CD4-positive, alpha-beta T cell (primary cell): ENCODE data around the gene BEND2. TPM values are rescaled to one million over a fixed set of nuclear protein-coding genes. Genes with fewer than 3 reads are reported as not detected.
"Not testable (repeated sequence)": the region's sequence is repeated elsewhere in the genome, so short reads cannot be mapped to it uniquely, and the experiment has no call there.

Experiments
- ATAC-seq: fragments of 200-7000 bp; cut with Tn5 transposase; one replicate; pipeline ENCODE4 v1.10.0; 2022; ENCODE audit warnings: mild to moderate bottlenecking; ENCODE audit not compliant: poor library complexity
- CTCF ChIA-PET: fragments of 350-600 bp; sonication (Branson Sonifier 250); formaldehyde crosslinking; loops from one replicate; lab custom pipeline; 2021; ENCODE audit warnings: antibody characterized with exemption, inconsistent platforms; lab: Charles Lee
- POLR2A ChIA-PET: fragments of 350-600 bp; sonication (Branson Sonifier 250); formaldehyde crosslinking; loops from one replicate; lab custom pipeline; 2021; ENCODE audit warnings: antibody characterized with exemption, inconsistent platforms; lab: Charles Lee
- DNase-seq, 14 experiments: peaks; one replicate each; pipeline ENCODE4 v3.0.0-alpha.2; 2013 to 2020; ENCODE audit warnings: mixed read lengths in 2 of 14
- H3K27ac ChIP-seq, 2 donors: one replicate each; pipeline versions ENCODE4 v1.5.1 to v1.7.0; 2013; ENCODE audit warnings: low read length in 2 of 2, low read depth in 1 of 2, mild to moderate bottlenecking in 1 of 2
- H3K27me3 ChIP-seq, 2 experiments: 1 replicate in 1 of 2; 2 replicates in 1 of 2; pipeline versions ENCODE4 v1.6.1 to v1.7.0; 2013; ENCODE audit warnings: low read length in 2 of 2, control low read depth in 1 of 2, mild to moderate bottlenecking in 1 of 2, moderate library complexity in 1 of 2; ENCODE audit not compliant: insufficient read depth in 2 of 2, control insufficient read depth in 1 of 2
- H3K36me3 ChIP-seq: one replicate; pipeline ENCODE4 v1.6.1; 2013; ENCODE audit warnings: low read length, control low read depth; ENCODE audit not compliant: insufficient read depth
- H3K4me1 ChIP-seq: one replicate; pipeline ENCODE4 v1.6.1; 2013; ENCODE audit warnings: low read length, control low read depth; ENCODE audit not compliant: insufficient read depth
- H3K4me3 ChIP-seq: one replicate; pipeline ENCODE4 v1.5.1; 2013; ENCODE audit warnings: mild to moderate bottlenecking, low read length, moderate library complexity
- H3K9me3 ChIP-seq, 2 experiments: 1 replicate in 1 of 2; 2 replicates in 1 of 2; pipeline versions ENCODE4 v1.6.1 to v1.7.0; 2013; ENCODE audit warnings: low read length in 2 of 2, mild to moderate bottlenecking in 2 of 2, control low read depth in 1 of 2, moderate library complexity in 1 of 2; ENCODE audit not compliant: control insufficient read depth in 1 of 2, insufficient read depth in 1 of 2
- H3K27ac Mint-ChIP-seq: one replicate; pipeline ENCODE4 v1.8.0; 2020; ENCODE audit warnings: mixed read lengths
- H3K27me3 Mint-ChIP-seq: one replicate; pipeline ENCODE4 v1.8.0; 2021; ENCODE audit warnings: mixed read lengths
- H3K36me3 Mint-ChIP-seq: one replicate; pipeline ENCODE4 v1.8.0; 2021; ENCODE audit warnings: low read depth, mixed read lengths
- H3K4me1 Mint-ChIP-seq: one replicate; pipeline ENCODE4 v1.8.0; 2021; ENCODE audit warnings: low read depth, mixed read lengths
- H3K4me3 Mint-ChIP-seq: one replicate; pipeline ENCODE4 v1.8.0; 2020; ENCODE audit warnings: mild to moderate bottlenecking, mixed read lengths
- H3K9me3 Mint-ChIP-seq: one replicate; pipeline ENCODE4 v1.8.0; 2020; ENCODE audit warnings: mixed read lengths
- CTCF ChIP-seq: fragments of 200-600 bp; IDR thresholded peaks from one replicate; pipeline ENCODE4 v1.8.0; 2022; ENCODE audit warnings: antibody characterized with exemption, mild to moderate bottlenecking
- intact Hi-C, 2 experiments: fragments of 100-400 bp; cut with DNase I in 1 of 2; cut with micrococcal nuclease in 1 of 2; formaldehyde crosslinking; loops; one replicate each; pipeline versions ENCODE4 v1.15.1 to v1.9.0; 2023 to 2025; cut with DNase I, micrococcal nuclease
- polyA plus RNA-seq, 2 donors: library from polyadenylated mRNA; unstranded; fragments of 120-200 nt; gene quantifications; one replicate each; pipeline ENCODE4 v1.2.1, GENCODE V29; 2013
- total RNA-seq, 174 experiments: library from RNA in 2 of 174; stranded (reverse) in 2 of 174; gene quantifications; one replicate each; pipeline ENCODE4 v1.2.3 and lab custom pipeline; 2021 to 2026

The BEND2 gene
- total RNA-seq (not detected), total RNA-seq (lab: John Stamatoyannopoulos, UW) (0 to 1.0 (median 0) reads per million in 172 experiments)
- polyA plus RNA-seq (2013, experiment 1 of 2): 0.06 TPM
- 0.15 TPM for polyA plus RNA-seq (2013, experiment 2 of 2)

GRCh38 chrX:18220786-18221185 lies at the start of gene BEND2:
Gene BEND2, minus strand, starts transcription at chrX:18220886. Its CDS starts 136 bp downstream, at chrX:18220750.
- ATAC-seq (no peak), DNase-seq (no peak)
- H3K4me1 ChIP-seq: no peaks in the 10 kb centered on the region
- H3K4me3 ChIP-seq: no peak within 1 kb of the TSS
- Mint-ChIP-seq H3K27ac (no peak within 1 kb of the TSS), H3K27me3 (no peaks in the 10 kb centered on the region), H3K36me3 (no peaks in the 10 kb centered on the region), H3K4me3 (no peak within 1 kb of the TSS), H3K4me1 (no peaks in the 10 kb centered on the region), H3K9me3 (no peaks in the 10 kb centered on the region)
- CTCF ChIA-PET: no interaction called here
- intact Hi-C loops: no loop called here
- H3K9me3 ChIP-seq: peaks cover 0 to 14% of the 10 kb centered on the region in 2 experiments
- H3K27me3 ChIP-seq: no peaks in the 10 kb centered on the region
- POLR2A ChIA-PET: no interaction called here
- H3K27ac ChIP-seq: no peak within 1 kb of the TSS
- TF ChIP-seq CTCF: no peak
- H3K36me3 ChIP-seq: no peaks in the 10 kb centered on the region

- no peaks in the 10 kb centered on the region for H3K9me3 ChIP-seq
- H3K36me3 ChIP-seq: no peaks in the 10 kb centered on the region
- POLR2A ChIA-PET: no interaction called here
- no peak for TF ChIP-seq CTCF
- H3K27ac Mint-ChIP-seq: no peak overlapping the region
- H3K9me3 Mint-ChIP-seq: no peaks in the 10 kb centered on the region
- no peak overlapping the region for H3K4me3 Mint-ChIP-seq
- no peak for DNase-seq
- no peaks in the 10 kb centered on the region for H3K27me3 ChIP-seq
- H3K36me3 Mint-ChIP-seq: peaks cover 11% of the 10 kb centered on the region
- ATAC-seq: no peak
- no peaks in the 10 kb centered on the region for H3K27me3 Mint-ChIP-seq
- no peaks in the 10 kb centered on the region for H3K4me1 ChIP-seq
- H3K4me3 ChIP-seq: no peak overlapping the region
- H3K4me1 Mint-ChIP-seq: no peaks in the 10 kb centered on the region
- intact Hi-C loops: no loop called here
- no peak overlapping the region for H3K27ac ChIP-seq
- CTCF ChIA-PET: no interaction called here
Measured at GRCh38 chrX:18255059-18255458, 34.4 kb upstream of the BEND2 start.

GRCh38 chrX:18252644-18253359 lies 32.1 kb upstream of the BEND2 start:
- H3K4me1 ChIP-seq: no peaks in the 10 kb centered on the region
- H3K4me1 Mint-ChIP-seq: no peaks in the 10 kb centered on the region
- ChIA-PET CTCF (no interaction called here), POLR2A (no interaction called here)
- TF ChIP-seq CTCF: no peak
- H3K27ac ChIP-seq: no peak overlapping the region
- no peaks in the 10 kb centered on the region for H3K36me3 ChIP-seq
- H3K36me3 Mint-ChIP-seq: peaks cover 11% of the 10 kb centered on the region
- intact Hi-C loops: no loop called here
- no peaks in the 10 kb centered on the region for H3K9me3 ChIP-seq
- H3K4me3 Mint-ChIP-seq: no peak overlapping the region
- no peak overlapping the region for H3K4me3 ChIP-seq
- no peaks in the 10 kb centered on the region for H3K27me3 Mint-ChIP-seq
- no peak for DNase-seq
- H3K9me3 Mint-ChIP-seq: no peaks in the 10 kb centered on the region
- H3K27me3 ChIP-seq: no peaks in the 10 kb centered on the region
- no peak overlapping the region for H3K27ac Mint-ChIP-seq
- ATAC-seq: no peak

GRCh38 chrX:18229646-18230045 lies 9.0 kb upstream of the BEND2 start:
- H3K27ac Mint-ChIP-seq, ATAC-seq, H3K36me3 ChIP-seq, H3K27me3 Mint-ChIP-seq, CTCF ChIA-PET, H3K27me3 ChIP-seq, H3K4me1 Mint-ChIP-seq, H3K4me3 ChIP-seq, H3K4me1 ChIP-seq, intact Hi-C loops, H3K36me3 Mint-ChIP-seq, H3K27ac ChIP-seq, H3K9me3 ChIP-seq, H3K4me3 Mint-ChIP-seq, POLR2A ChIA-PET, H3K9me3 Mint-ChIP-seq: not testable (repeated sequence)
- DNase-seq: peak in 1 of 14 experiments; percentile 10
